ENCODE data around the gene MARCHF7. TPM values are rescaled to one million over a fixed set of nuclear protein-coding genes. Genes with fewer than 3 reads are reported as not detected.
"Not testable (repeated sequence)": the region's sequence is repeated elsewhere in the genome, so short reads cannot be mapped to it uniquely, and the experiment has no call there.

The MARCHF7 gene
- total RNA-seq, 4 donors from 2014 or later: 101 to 132 (median 103) TPM

GRCh38 chr2:159712929-159713420 lies 669 bp downstream of the MARCHF7 start:
- DNase-seq: no peak
- Histone ChIP-seq H3K27ac (peak overlapping the region; percentile 98 to 99 (median 98)), H3K4me3 (peak overlapping the region; percentile 90 to 99 (median 94)), H3K36me3 (peaks cover 0 to 31% (median 6%) of the 10 kb centered on the region in 3 donors), H3K9me3 (no peaks in the 10 kb centered on the region), H3K27me3 (no peaks in the 10 kb centered on the region), H3K4me1 (peaks cover 0 to 59% (median 35%) of the 10 kb centered on the region in 3 donors)
- intact Hi-C loops (cut with DNase I): no loop called here
- TF ChIP-seq, protein P1, sequence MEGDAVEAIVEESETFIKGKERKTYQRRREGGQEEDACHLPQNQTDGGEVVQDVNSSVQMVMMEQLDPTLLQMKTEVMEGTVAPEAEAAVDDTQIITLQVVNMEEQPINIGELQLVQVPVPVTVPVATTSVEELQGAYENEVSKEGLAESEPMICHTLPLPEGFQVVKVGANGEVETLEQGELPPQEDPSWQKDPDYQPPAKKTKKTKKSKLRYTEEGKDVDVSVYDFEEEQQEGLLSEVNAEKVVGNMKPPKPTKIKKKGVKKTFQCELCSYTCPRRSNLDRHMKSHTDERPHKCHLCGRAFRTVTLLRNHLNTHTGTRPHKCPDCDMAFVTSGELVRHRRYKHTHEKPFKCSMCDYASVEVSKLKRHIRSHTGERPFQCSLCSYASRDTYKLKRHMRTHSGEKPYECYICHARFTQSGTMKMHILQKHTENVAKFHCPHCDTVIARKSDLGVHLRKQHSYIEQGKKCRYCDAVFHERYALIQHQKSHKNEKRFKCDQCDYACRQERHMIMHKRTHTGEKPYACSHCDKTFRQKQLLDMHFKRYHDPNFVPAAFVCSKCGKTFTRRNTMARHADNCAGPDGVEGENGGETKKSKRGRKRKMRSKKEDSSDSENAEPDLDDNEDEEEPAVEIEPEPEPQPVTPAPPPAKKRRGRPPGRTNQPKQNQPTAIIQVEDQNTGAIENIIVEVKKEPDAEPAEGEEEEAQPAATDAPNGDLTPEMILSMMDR (IDR thresholded peaks at IDR 0.05): no peak
- 0% methylated on average over 4 to 6 of the region's 32 CpGs for WGBS, 2 donors

GRCh38 chr2:159713631-159714246 lies 1.4 kb downstream of the MARCHF7 start:
- Histone ChIP-seq H3K9me3 (no peaks in the 10 kb centered on the region), H3K27me3 (no peaks in the 10 kb centered on the region), H3K36me3 (peaks cover 0 to 32% (median 6%) of the 10 kb centered on the region in 3 donors), H3K4me1 (peaks cover 0 to 66% (median 41%) of the 10 kb centered on the region in 3 donors), H3K4me3 (peak overlapping the region; percentile 90 to 99 (median 94)), H3K27ac (peak overlapping the region; percentile 98 to 99 (median 98))
- WGBS, 2 donors: 28% methylated on average over 5 of the region's 5 CpGs
- DNase-seq: no peak
- no peak for TF ChIP-seq POLR2A (IDR thresholded peaks at IDR 0.05)
- TF ChIP-seq, protein P1 (IDR thresholded peaks at IDR 0.05): peak in 1 of 6 experiments; percentile 10
- intact Hi-C loops (cut with DNase I): no loop called here

- H3K9me3 ChIP-seq: no peaks in the 10 kb centered on the region
- peak overlapping the region; percentile 90 to 99 (median 94) for H3K4me3 ChIP-seq
- H3K27ac ChIP-seq: peak overlapping the region; percentile 98 to 99 (median 98)
- intact Hi-C loops (cut with DNase I): no loop called here
- peaks cover 0 to 73% (median 41%) of the 10 kb centered on the region in 3 donors for H3K4me1 ChIP-seq
- H3K36me3 ChIP-seq: peaks cover 0 to 39% (median 6%) of the 10 kb centered on the region in 3 donors
- TF ChIP-seq, protein P1 (IDR thresholded peaks at IDR 0.05): no peak
- no peak for TF ChIP-seq POLR2A (IDR thresholded peaks at IDR 0.05)
- DNase-seq: no peak
- WGBS, 2 donors: 71 to 74% methylated on average over 8 of the region's 8 CpGs
- no peaks in the 10 kb centered on the region for H3K27me3 ChIP-seq
Observed at GRCh38 chr2:159714247-159714930, 2.1 kb downstream of the MARCHF7 start.

DNA sequence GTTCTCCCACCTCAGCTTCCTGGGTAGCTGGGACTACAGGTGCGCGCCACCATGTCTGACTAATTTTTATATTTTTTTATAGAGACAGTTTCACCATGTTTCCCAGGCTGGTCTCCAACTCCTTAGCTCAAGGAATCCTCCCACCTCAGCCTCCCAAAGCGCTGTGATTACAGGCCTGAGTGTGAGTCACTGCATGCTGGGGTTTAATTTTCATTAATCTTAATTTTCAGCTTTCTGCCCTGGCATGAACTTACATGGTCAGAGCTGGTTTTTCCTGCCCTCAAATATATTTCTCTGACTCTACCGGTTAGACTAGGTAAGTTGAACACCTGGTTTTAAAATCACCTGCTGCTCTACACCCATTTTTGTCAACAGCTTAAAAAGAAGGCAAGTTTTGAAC lies 3.1 kb downstream of the MARCHF7 start:
- no peak overlapping the region for H3K4me3 ChIP-seq
- H3K36me3 ChIP-seq: peaks cover 6 to 49% (median 6%) of the 10 kb centered on the region in 3 donors
- intact Hi-C loops (cut with DNase I): no loop called here
- peak overlapping the region in 3 of 4 donors; percentile 40 to 98 (median 72) for H3K27ac ChIP-seq
- no peak for DNase-seq
- H3K4me1 ChIP-seq: peaks cover 0 to 81% (median 41%) of the 10 kb centered on the region in 3 donors
- no peaks in the 10 kb centered on the region for H3K9me3 ChIP-seq
- H3K27me3 ChIP-seq: no peaks in the 10 kb centered on the region
- 59 to 61% methylated on average over 4 of the region's 4 CpGs for WGBS, 2 donors
- TF ChIP-seq, protein P1 (IDR thresholded peaks at IDR 0.05): no peak
- no peak for TF ChIP-seq POLR2A (IDR thresholded peaks at IDR 0.05)

GRCh38 chr2:159716409-159716808 lies 4.1 kb downstream of the MARCHF7 start:
- Histone ChIP-seq H3K27ac (peak overlapping the region in 3 of 4 donors; percentile 41 to 98 (median 72)), H3K4me1 (peaks cover 0 to 81% (median 43%) of the 10 kb centered on the region in 3 donors), H3K36me3 (peaks cover 6 to 59% (median 6%) of the 10 kb centered on the region in 3 donors)
- H3K4me3 ChIP-seq; intact Hi-C loops (cut with DNase I); H3K27me3 ChIP-seq; DNase-seq; H3K9me3 ChIP-seq: not testable (repeated sequence)
- 86 to 90% methylated on average over 3 to 4 of the region's 4 CpGs for WGBS, 2 donors

Measured in esophagus squamous epithelium (tissue), 5 donors.